COLO668 (cell line): ENCODE measurements around the gene SGIP1.

Source experiments
- DNase-seq: peaks from one replicate; lab custom pipeline; 2025; ENCODE audit not compliant: unreplicated experiment; lab: John Stamatoyannopoulos, UW

The SGIP1 gene

GRCh38 chr1:66521721-66522365, 12.1 kb upstream of the SGIP1 start:
- DNase-seq: no peak

GRCh38 chr1:66523562-66523961, 10.4 kb upstream of the SGIP1 start:
- no peak for DNase-seq

- no peak for DNase-seq
Observed at GRCh38 chr1:66525086-66525485, 8.9 kb upstream of the SGIP1 start.

- DNase-seq: no peak
Observed at GRCh38 chr1:66526036-66526435, 7.9 kb upstream of the SGIP1 start.

GRCh38 chr1:66526991-66527390, 7.0 kb upstream of the SGIP1 start:
- no peak for DNase-seq

GRCh38 chr1:66527686-66528085, 6.3 kb upstream of the SGIP1 start:
- no peak for DNase-seq

- DNase-seq: no peak
Observed at GRCh38 chr1:66528580-66528979, 5.4 kb upstream of the SGIP1 start.

GRCh38 chr1:66532214-66532613, 1.7 kb upstream of the SGIP1 start:
- no peak for DNase-seq

- peak; percentile 85 for DNase-seq
Observed at GRCh38 chr1:66532798-66533783, 862 bp upstream of the SGIP1 start.

GRCh38 chr1:66535061-66535460, 1.1 kb downstream of the SGIP1 start:
- DNase-seq: no peak

GRCh38 chr1:66535853-66536252, 1.9 kb downstream of the SGIP1 start:
- no peak for DNase-seq

- DNase-seq: no peak
Observed at GRCh38 chr1:66537718-66538117, 3.8 kb downstream of the SGIP1 start.

- DNase-seq: no peak
Observed at GRCh38 chr1:66539491-66539890, 5.5 kb downstream of the SGIP1 start.

- DNase-seq: no peak
Observed at GRCh38 chr1:66540434-66541032, 6.6 kb downstream of the SGIP1 start.

GRCh38 chr1:66542314-66542713, 8.4 kb downstream of the SGIP1 start:
- DNase-seq: no peak

GRCh38 chr1:66542811-66543767, 9.1 kb downstream of the SGIP1 start:
- peak; percentile 97 for DNase-seq

GRCh38 chr1:66546047-66546810, 12.3 kb downstream of the SGIP1 start:
- no peak for DNase-seq

- no peak for DNase-seq
Observed at GRCh38 chr1:66549017-66549416, 15.1 kb downstream of the SGIP1 start.

- DNase-seq: no peak
Observed at GRCh38 chr1:66550243-66550642, 16.3 kb downstream of the SGIP1 start.

- DNase-seq: no peak
Observed at GRCh38 chr1:66552287-66552686, 18.3 kb downstream of the SGIP1 start.
